NCI-H2081 (cell line): ENCODE data around the gene ZNF814.
"Not testable (repeated sequence)": the region's sequence is repeated elsewhere in the genome, so short reads cannot be mapped to it uniquely, and the experiment has no call there.

ENCODE experiments used
- DNase-seq, 2 experiments: peaks; one replicate each; lab custom pipeline; 2025; lab: John Stamatoyannopoulos, UW

The ZNF814 gene

GRCh38 chr19:57816652-57817051 lies 72.2 kb downstream of the ZNF814 start:
- DNase-seq: no peak

GRCh38 chr19:57815247-57816075 lies 73.4 kb downstream of the ZNF814 start:
- DNase-seq: no peak

DNA sequence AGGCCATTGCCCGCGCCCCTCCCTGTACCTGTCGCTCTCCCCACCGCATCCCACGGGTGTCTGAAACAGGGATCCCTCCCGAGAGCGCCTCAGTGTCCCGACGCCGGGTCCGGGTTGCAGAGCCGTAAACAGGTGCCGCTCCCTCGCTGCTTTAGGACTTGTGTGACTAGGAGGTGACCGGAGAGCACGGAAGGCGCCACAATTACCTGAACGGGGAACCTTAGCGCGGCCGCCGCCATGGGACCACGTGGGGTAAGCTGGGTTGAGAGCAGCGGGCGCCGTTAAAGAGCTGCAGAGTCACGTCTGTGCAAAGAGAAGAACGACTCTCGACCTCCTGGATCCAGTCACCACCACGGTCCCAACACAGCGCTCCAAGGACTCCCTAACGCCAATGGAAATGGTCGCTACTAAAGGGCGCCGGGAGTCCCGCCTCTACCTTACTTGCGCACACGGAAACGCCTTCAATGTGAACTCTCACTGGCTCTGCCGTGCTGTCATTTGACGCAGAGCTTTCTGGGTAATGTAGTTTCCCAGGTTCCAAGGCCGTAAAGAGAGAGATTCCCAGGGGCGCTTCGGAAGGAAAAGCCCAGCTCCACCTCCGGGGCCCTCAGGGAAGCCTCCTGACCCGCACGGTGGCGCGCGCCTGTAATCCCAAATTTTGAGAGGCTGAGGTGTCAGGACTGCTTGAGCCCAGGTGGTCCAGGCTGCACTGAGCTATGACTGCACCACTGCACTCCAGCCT lies 74.2 kb downstream of the ZNF814 start, which contains the start of gene ZNF552:
Gene ZNF552, minus strand, starts transcription at position 409 of the 742 bp plus-strand sequence. Its CDS starts 170 bp downstream, at position 239.
- peak; percentile 86 to 94 for DNase-seq

DNA sequence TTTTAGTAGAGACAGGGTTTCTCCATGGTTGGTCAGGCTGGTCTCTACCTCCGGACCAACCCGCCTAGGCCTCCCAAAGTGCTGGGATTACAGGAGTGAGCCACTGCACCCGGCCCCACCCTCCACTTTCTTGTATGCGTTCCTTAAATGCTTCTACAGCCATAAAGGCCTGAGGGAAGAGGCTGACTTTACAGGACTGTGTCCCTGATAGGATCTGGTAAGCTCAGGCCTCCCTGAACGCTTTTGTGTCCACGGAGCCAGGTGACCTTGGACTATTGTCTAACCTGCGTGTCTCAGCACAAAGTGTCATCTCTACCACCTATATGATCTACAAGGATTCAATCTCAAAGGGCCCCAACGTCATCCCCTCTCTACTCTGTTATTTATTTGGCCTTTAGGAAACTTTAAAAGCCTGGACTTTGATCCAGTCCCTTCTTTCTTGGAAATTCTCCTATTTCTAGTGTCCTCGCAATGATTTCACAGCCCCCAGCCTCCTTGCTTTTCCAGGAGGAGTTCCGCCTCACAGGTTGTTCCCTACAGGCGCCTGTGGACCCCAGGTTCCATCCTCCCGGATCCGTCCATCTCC lies 74.8 kb downstream of the ZNF814 start:
- DNase-seq: no peak

DNA sequence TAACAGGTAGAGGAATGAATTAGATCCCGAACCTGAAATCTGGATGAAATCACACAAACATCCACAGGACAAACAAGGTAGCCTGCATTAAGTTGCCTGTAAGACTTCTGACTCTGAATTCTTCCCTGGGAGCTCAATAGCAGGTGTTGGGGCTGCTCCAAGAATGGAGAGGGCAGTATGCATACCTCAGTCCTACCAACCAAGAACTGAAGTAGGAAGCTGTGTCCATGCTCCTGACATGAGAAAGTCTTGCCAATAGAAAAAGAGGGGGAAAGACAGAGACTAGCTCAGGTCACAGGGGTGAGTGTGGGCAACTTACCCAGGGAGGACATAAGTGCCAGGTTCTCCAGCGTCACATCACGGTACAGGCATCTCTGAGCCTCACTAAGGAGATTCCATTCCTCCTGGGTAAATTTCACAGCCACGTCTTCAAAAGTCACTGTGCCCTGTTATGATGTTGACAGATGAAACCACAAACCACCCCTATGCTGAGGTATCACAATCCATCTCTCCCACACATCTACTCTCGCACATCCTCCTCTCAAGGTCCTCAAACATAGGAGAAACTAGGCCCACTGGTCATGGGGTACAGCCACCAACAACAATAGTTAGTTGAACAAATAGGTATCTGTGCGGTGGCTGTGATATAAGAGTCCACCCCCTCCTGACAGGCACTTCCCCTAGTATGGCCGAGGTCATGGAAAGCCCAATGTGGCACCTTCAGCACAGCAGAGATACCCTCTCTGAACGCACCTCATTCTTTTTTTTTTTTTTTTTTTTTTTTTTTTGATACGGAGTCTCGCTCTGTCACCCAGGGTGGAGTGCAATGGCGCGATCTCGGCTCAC lies 75.6 kb downstream of the ZNF814 start:
- DNase-seq: not testable (repeated sequence)

- no peak for DNase-seq
These were observed 76.6 kb downstream of the ZNF814 start for GRCh38 chr19:57812226-57812625.

- not testable (repeated sequence) for DNase-seq
These were observed 78.2 kb downstream of the ZNF814 start for GRCh38 chr19:57810410-57811295.

GRCh38 chr19:57807541-57807940 lies 81.3 kb downstream of the ZNF814 start:
- no peak for DNase-seq

GRCh38 chr19:57803594-57804325 lies 85.1 kb downstream of the ZNF814 start:
- no peak for DNase-seq

- no peak for DNase-seq
These were observed 85.6 kb downstream of the ZNF814 start for GRCh38 chr19:57803265-57803593.

DNA sequence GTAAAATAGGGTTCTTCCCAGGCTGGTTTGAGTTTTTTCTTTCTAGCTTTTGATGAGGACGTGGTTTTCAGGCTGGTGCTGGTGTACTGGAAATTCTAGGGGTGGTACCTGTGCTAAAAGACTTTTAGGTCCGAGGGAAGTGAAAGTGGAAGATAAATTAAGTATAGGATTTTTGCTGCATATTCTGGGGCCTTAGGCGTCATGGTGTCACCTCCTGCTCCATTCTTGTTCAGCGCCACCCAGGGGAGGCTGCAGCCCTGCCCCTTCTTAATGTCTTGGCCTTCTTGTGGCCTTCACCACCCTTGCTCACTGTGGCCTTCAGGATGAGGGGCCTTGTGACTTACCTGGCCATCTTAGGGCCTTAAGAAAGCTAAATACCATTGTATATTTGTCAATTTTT lies 86.6 kb downstream of the ZNF814 start:
- DNase-seq: no peak

- no peak for DNase-seq
These were observed 88.1 kb downstream of the ZNF814 start for GRCh38 chr19:57800696-57801095.
